HepG2 (cell line): ENCODE data around the gene PDE4D. TPM values are rescaled to one million over a fixed set of nuclear protein-coding genes. Genes with fewer than 3 reads are reported as not detected.

Experiments used
- ATAC-seq: fragments of 200-7000 bp; cut with Tn5 transposase; 3 replicates; pipeline ENCODE4 v1.9.1; 2020; ENCODE audit warnings: mild to moderate bottlenecking, moderate library complexity
- BruUV-seq: library from RNA; stranded (reverse); fragments of 400-500 nt; replicated peaks from 2 replicates; lab custom pipeline; 2021; lab: Mats Ljungman, UMichigan
- CTCF ChIA-PET: fragments of 300-600 bp; formaldehyde crosslinking; extraction: SDS; loops from one replicate; lab custom pipeline; 2021; ENCODE audit warnings: low total read pairs, inconsistent platforms, low intra/inter-chr PET ratio; lab: Yijun Ruan, JAX
- POLR2A ChIA-PET: fragments of 350-600 bp; sonication (Branson Sonifier 250); formaldehyde crosslinking; loops from one replicate; lab custom pipeline; 2020; ENCODE audit warnings: antibody characterized with exemption, inconsistent platforms; lab: Yijun Ruan, JAX
- DNase-seq: peaks from one replicate; pipeline ENCODE4 v3.0.0-alpha.2; 2015; ENCODE audit warnings: low spot score
- FAIRE-seq: peaks from 3 replicates; lab custom pipeline; 2011; peaks lifted over from hg19 to GRCh38; lab: Jason Lieb, UNC
- H2AFZ ChIP-seq: one replicate; pipeline ENCODE4 v1.6.1; 2011; ENCODE audit warnings: low read length, inconsistent platforms
- H3K27ac ChIP-seq: fragments of 300-600 bp; 3 replicates; pipeline ENCODE4 v1.8.0; 2011; ENCODE audit warnings: mixed run types, mild to moderate bottlenecking, mixed read lengths, low read length, inconsistent platforms; ENCODE audit not compliant: insufficient read depth; ENCODE audit errors: extremely low read length
- H3K27me3 ChIP-seq, 2 experiments: fragments of 200-600 bp in 1 of 2; 2 replicates in 1 of 2; 3 replicates in 1 of 2; pipeline versions ENCODE4 v1.6.0 to v1.8.0; 2011; ENCODE audit warnings: low read length in 2 of 2, mild to moderate bottlenecking in 2 of 2, moderate library complexity in 2 of 2, inconsistent platforms in 1 of 2; ENCODE audit not compliant: insufficient read depth in 2 of 2, control insufficient read depth in 1 of 2
- H3K36me3 ChIP-seq, 2 experiments: fragments of 200-600 bp in 1 of 2; replicated peaks in 1 of 2; 2 replicates in 1 of 2; 3 replicates in 1 of 2; pipeline versions ENCODE4 v1.5.1 to v1.8.0; 2011; ENCODE audit warnings: low read length in 2 of 2, inconsistent platforms in 1 of 2; ENCODE audit not compliant: insufficient read depth in 2 of 2, control insufficient read depth in 1 of 2
- H3K4me1 ChIP-seq: 2 replicates; pipeline ENCODE4 v1.5.1; 2012; ENCODE audit warnings: low read length, inconsistent platforms; ENCODE audit not compliant: insufficient read depth
- H3K4me2 ChIP-seq: 2 replicates; pipeline ENCODE4 v1.6.0; 2011; ENCODE audit warnings: low read depth, low read length, inconsistent platforms
- H3K4me3 ChIP-seq, 3 experiments: fragments of 200-600 bp in 1 of 3; sonication (generic), shearing (Covaris generic) in 1 of 3; replicated peaks in 1 of 3; 2 replicates each; pipeline ENCODE4 v1.5.1; 2011 to 2016; ENCODE audit warnings: low read length in 3 of 3, inconsistent platforms in 2 of 3, low read depth in 2 of 3, mild to moderate bottlenecking in 2 of 3, control low read depth in 1 of 3, mixed read lengths in 1 of 3; ENCODE audit not compliant: insufficient read depth in 1 of 3
- H3K79me2 ChIP-seq: one replicate; pipeline ENCODE4 v1.6.1; 2011; ENCODE audit warnings: low read length, inconsistent platforms; ENCODE audit not compliant: insufficient read depth
- H3K9ac ChIP-seq: 2 replicates; pipeline ENCODE4 v1.6.0; 2011; ENCODE audit warnings: mild to moderate bottlenecking, low read depth, low read length, inconsistent platforms; ENCODE audit not compliant: insufficient read depth
- H3K9me3 ChIP-seq: 2 replicates; pipeline ENCODE4 v1.5.1; 2012; ENCODE audit warnings: mild to moderate bottlenecking, low read length
- H4K20me1 ChIP-seq: 2 replicates; pipeline ENCODE4 v1.6.0; 2011; ENCODE audit warnings: inconsistent platforms, mild to moderate bottlenecking, low read length, moderate library complexity; ENCODE audit not compliant: insufficient read depth
- ARNT ChIP-seq: fragments of 450-650 bp; IDR thresholded peaks from 2 replicates; pipeline ENCODE4 v1.6.1; 2017
- JUNB ChIP-seq: sonication (generic); formaldehyde crosslinking; IDR thresholded peaks from 2 replicates; pipeline ENCODE4 v1.8.0; 2022; ENCODE audit warnings: missing genetic modification reagents, mild to moderate bottlenecking, borderline replicate concordance
- MTF2 ChIP-seq: sonication (generic); formaldehyde crosslinking; IDR thresholded peaks from 2 replicates; pipeline ENCODE4 v1.5.0; 2020; ENCODE audit warnings: missing genetic modification reagents, borderline replicate concordance
- NFYB ChIP-seq: sonication (generic); formaldehyde crosslinking; IDR thresholded peaks from 2 replicates; pipeline ENCODE4 v1.4.0; 2020; ENCODE audit warnings: missing genetic modification reagents
- PAX8 ChIP-seq: sonication (generic); formaldehyde crosslinking; IDR thresholded peaks from 2 replicates; pipeline ENCODE4 v1.8.0; 2022; ENCODE audit warnings: mild to moderate bottlenecking, missing genetic modification reagents, borderline replicate concordance
- SOX5 ChIP-seq: IDR thresholded peaks from 2 replicates; pipeline ENCODE4 v1.6.1; 2016; ENCODE audit warnings: borderline replicate concordance
- THAP11 ChIP-seq: IDR thresholded peaks from 2 replicates; pipeline ENCODE4 v1.6.1; 2016; ENCODE audit warnings: missing biosample characterization, missing genetic modification reagents
- ZNF30 ChIP-seq: sonication (generic); formaldehyde crosslinking; IDR thresholded peaks from 2 replicates; pipeline ENCODE4 v1.5.0; 2020; ENCODE audit warnings: mild to moderate bottlenecking, missing genetic modification reagents
- ZNF747 ChIP-seq: sonication (generic); formaldehyde crosslinking; IDR thresholded peaks from 2 replicates; pipeline ENCODE4 v1.8.1; 2023; ENCODE audit warnings: missing genetic modification reagents, mild to moderate bottlenecking, borderline replicate concordance
- ZNF776 ChIP-seq: sonication (generic); formaldehyde crosslinking; IDR thresholded peaks from 2 replicates; pipeline ENCODE4 v1.4.0; 2020; ENCODE audit warnings: mild to moderate bottlenecking, missing genetic modification reagents
- ZNF788 ChIP-seq: sonication (generic); formaldehyde crosslinking; IDR thresholded peaks from 2 replicates; pipeline ENCODE4 v1.5.0; 2020; ENCODE audit warnings: mild to moderate bottlenecking, missing genetic modification reagents, borderline replicate concordance
- ZSCAN20 ChIP-seq: sonication (generic); formaldehyde crosslinking; IDR thresholded peaks from 2 replicates; pipeline ENCODE4 v1.4.0; 2020; ENCODE audit warnings: missing genetic modification reagents, mild to moderate bottlenecking, borderline replicate concordance
- WGBS: methylation state at CpG from one replicate; pipeline ENCODE4 v1.1.6; 2017; ENCODE audit warnings: low lambda C conversion rate; 5-methylcytosine and 5-hydroxymethylcytosine counted together
- in situ Hi-C: cut with HindIII; loops from 2 replicates; pipeline ENCODE4 v1.10.0; 2017; ENCODE audit warnings: low pct_unique_long_range_greater_than_20kb; ENCODE audit not compliant: extremely low pct_ligation_motif_present
- intact Hi-C: fragments of 100-400 bp; cut with micrococcal nuclease; formaldehyde crosslinking; loops from one replicate; pipeline ENCODE4 v1.10.0; 2022; ENCODE audit not compliant: unreplicated experiment
- polyA plus RNA-seq, 8 experiments: library from polyadenylated mRNA; depleted of rRNA in 3 of 8; stranded (reverse) in 7 of 8; unstranded in 1 of 8; fragments of >200 nt; fragmentation: Illumina TruSeq in 4 of 8; extraction: Trizol in 4 of 8; gene quantifications; 2 replicates each; pipeline versions ENCODE4 v1.2.1 to v1.2.3, GENCODE V29; 2011 to 2016; ENCODE audit warnings: low read depth in 4 of 8, missing spikeins in 1 of 8, mixed read lengths in 1 of 8; ENCODE audit not compliant: insufficient read depth in 1 of 8
- total RNA-seq, 5 experiments: library from RNA; depleted of rRNA; stranded (reverse); fragments of >200 nt; fragmentation: Illumina TruSeq; extraction: Trizol; gene quantifications; 2 replicates each; pipeline ENCODE4 v1.2.3, GENCODE V29; 2016; ENCODE audit warnings: low read depth in 1 of 5
- TF ChIP-seq, protein P1 (sequence below): sonication (generic); formaldehyde crosslinking; IDR thresholded peaks from 2 replicates; pipeline ENCODE4 v1.5.0; 2020; ENCODE audit warnings: mild to moderate bottlenecking, missing genetic modification reagents, borderline replicate concordance
- TF ChIP-seq, protein P2 (sequence below): sonication (generic); formaldehyde crosslinking; IDR thresholded peaks from 2 replicates; pipeline ENCODE4 v1.8.1; 2023; ENCODE audit warnings: missing genetic modification reagents, inconsistent platforms, borderline replicate concordance

Gene PDE4D
- total and polyA plus RNA-seq, 2 of the 13 experiments (the other 11 are each of a cell fraction or from before 2014, with no cell fraction given), result 7.0 to 12.2 TPM

- TF ChIP-seq, protein P1, sequence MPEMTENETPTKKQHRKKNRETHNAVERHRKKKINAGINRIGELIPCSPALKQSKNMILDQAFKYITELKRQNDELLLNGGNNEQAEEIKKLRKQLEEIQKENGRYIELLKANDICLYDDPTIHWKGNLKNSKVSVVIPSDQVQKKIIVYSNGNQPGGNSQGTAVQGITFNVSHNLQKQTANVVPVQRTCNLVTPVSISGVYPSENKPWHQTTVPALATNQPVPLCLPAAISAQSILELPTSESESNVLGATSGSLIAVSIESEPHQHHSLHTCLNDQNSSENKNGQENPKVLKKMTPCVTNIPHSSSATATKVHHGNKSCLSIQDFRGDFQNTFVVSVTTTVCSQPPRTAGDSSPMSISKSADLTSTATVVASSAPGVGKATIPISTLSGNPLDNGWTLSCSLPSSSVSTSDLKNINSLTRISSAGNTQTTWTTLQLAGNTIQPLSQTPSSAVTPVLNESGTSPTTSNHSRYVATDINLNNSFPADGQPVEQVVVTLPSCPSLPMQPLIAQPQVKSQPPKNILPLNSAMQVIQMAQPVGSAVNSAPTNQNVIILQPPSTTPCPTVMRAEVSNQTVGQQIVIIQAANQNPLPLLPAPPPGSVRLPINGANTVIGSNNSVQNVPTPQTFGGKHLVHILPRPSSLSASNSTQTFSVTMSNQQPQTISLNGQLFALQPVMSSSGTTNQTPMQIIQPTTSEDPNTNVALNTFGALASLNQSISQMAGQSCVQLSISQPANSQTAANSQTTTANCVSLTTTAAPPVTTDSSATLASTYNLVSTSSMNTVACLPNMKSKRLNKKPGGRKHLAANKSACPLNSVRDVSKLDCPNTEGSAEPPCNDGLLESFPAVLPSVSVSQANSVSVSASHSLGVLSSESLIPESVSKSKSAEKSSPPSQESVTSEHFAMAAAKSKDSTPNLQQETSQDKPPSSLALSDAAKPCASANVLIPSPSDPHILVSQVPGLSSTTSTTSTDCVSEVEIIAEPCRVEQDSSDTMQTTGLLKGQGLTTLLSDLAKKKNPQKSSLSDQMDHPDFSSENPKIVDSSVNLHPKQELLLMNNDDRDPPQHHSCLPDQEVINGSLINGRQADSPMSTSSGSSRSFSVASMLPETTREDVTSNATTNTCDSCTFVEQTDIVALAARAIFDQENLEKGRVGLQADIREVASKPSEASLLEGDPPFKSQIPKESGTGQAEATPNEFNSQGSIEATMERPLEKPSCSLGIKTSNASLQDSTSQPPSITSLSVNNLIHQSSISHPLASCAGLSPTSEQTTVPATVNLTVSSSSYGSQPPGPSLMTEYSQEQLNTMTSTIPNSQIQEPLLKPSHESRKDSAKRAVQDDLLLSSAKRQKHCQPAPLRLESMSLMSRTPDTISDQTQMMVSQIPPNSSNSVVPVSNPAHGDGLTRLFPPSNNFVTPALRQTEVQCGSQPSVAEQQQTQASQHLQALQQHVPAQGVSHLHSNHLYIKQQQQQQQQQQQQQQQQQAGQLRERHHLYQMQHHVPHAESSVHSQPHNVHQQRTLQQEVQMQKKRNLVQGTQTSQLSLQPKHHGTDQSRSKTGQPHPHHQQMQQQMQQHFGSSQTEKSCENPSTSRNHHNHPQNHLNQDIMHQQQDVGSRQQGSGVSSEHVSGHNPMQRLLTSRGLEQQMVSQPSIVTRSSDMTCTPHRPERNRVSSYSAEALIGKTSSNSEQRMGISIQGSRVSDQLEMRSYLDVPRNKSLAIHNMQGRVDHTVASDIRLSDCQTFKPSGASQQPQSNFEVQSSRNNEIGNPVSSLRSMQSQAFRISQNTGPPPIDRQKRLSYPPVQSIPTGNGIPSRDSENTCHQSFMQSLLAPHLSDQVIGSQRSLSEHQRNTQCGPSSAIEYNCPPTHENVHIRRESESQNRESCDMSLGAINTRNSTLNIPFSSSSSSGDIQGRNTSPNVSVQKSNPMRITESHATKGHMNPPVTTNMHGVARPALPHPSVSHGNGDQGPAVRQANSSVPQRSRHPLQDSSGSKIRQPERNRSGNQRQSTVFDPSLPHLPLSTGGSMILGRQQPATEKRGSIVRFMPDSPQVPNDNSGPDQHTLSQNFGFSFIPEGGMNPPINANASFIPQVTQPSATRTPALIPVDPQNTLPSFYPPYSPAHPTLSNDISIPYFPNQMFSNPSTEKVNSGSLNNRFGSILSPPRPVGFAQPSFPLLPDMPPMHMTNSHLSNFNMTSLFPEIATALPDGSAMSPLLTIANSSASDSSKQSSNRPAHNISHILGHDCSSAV, result no peak
- TF ChIP-seq ZNF747 (CRISPR knock-in tag), result no peak
- no peak for TF ChIP-seq ZNF30 (CRISPR knock-in tag)
- TF ChIP-seq PAX8, result no peak
- no peak for TF ChIP-seq NFYB (CRISPR knock-in tag)
- TF ChIP-seq ARNT, result no peak
Observed at GRCh38 chr5:58940446-58940845, 953.1 kb downstream of the PDE4D start (continued).

- no peak for DNase-seq
- 41% methylated on average over 1 of the region's 1 CpG for WGBS
- Histone ChIP-seq H3K79me2 (no peaks in the 10 kb centered on the region), H3K27me3 (peaks cover 2 to 20% of the 10 kb centered on the region in 2 experiments; a peak in 3 of 5 replicates), H3K36me3 (no peaks in the 10 kb centered on the region), H3K9ac (no peak overlapping the region), H3K4me2 (no peak overlapping the region), H2AFZ (no peak overlapping the region), H3K9me3 (no peaks in the 10 kb centered on the region), H3K27ac (no peak overlapping the region), H3K4me3 (no peak overlapping the region), H4K20me1 (no peaks in the 10 kb centered on the region), H3K4me1 (no peaks in the 10 kb centered on the region)
- ATAC-seq, result no peak
- FAIRE-seq, result no peak
- no TSS peak for BruUV-seq
- ChIA-PET POLR2A (no interaction called here), CTCF (no interaction called here)
- intact Hi-C loops (no loop called here), in situ Hi-C loops (no loop called here)
- TF ChIP-seq ZNF788 (no peak), SOX5 (no peak), ZNF776 (CRISPR knock-in tag) (no peak), MTF2 (CRISPR knock-in tag) (no peak), ZSCAN20 (CRISPR knock-in tag) (no peak), JUNB (CRISPR knock-in tag) (no peak), THAP11 (CRISPR knock-in tag) (no peak)
- TF ChIP-seq, protein P2, sequence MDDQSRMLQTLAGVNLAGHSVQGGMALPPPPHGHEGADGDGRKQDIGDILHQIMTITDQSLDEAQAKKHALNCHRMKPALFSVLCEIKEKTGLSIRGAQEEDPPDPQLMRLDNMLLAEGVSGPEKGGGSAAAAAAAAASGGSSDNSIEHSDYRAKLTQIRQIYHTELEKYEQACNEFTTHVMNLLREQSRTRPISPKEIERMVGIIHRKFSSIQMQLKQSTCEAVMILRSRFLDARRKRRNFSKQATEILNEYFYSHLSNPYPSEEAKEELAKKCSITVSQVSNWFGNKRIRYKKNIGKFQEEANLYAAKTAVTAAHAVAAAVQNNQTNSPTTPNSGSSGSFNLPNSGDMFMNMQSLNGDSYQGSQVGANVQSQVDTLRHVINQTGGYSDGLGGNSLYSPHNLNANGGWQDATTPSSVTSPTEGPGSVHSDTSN (CRISPR knock-in tag), result no peak
Observed at GRCh38 chr5:58939664-58940063, 953.9 kb downstream of the PDE4D start.
